HCT116 (cell line): ENCODE data around the gene ARRDC4. TPM values are rescaled to one million over a fixed set of nuclear protein-coding genes. Genes with fewer than 3 reads are reported as not detected.

Source experiments
- ATAC-seq: fragments of 200-7000 bp; cut with Tn5 transposase; 2 replicates; pipeline ENCODE4 v1.9.1; 2020; ENCODE audit warnings: mild to moderate bottlenecking, moderate library complexity
- BruUV-seq: library from RNA; stranded (reverse); fragments of 400-500 nt; replicated peaks from 2 replicates; lab custom pipeline; 2021; lab: Mats Ljungman, UMichigan
- CTCF ChIA-PET: fragments of 300-600 bp; sonication (Branson Sonifier 250); formaldehyde crosslinking; loops from one replicate; lab custom pipeline; 2021; ENCODE audit warnings: antibody characterized with exemption; lab: Charles Lee
- POLR2A ChIA-PET: fragments of 300-600, 350-600 bp; sonication (Branson Sonifier 250); formaldehyde crosslinking; loops from one replicate; lab custom pipeline; 2021; ENCODE audit warnings: antibody characterized with exemption; lab: Charles Lee
- RAD21 ChIA-PET, 2 experiments: fragments of 300-600 bp; sonication (Branson Sonifier 250); formaldehyde crosslinking; loops; one replicate each; lab custom pipeline; 2023; ENCODE audit warnings: low total read pairs in 2 of 2; ENCODE audit not compliant: uncharacterized antibody in 2 of 2, unreplicated experiment in 2 of 2, low non-redundant PET in 1 of 2; lab: Charles Lee
- DNase-seq: peaks from one replicate; pipeline ENCODE4 v3.0.0-alpha.2; 2010; ENCODE audit warnings: low read depth, low spot score
- H2AFZ ChIP-seq: fragments of 200-600 bp; shearing (Covaris generic), sonication (generic); 2 replicates; pipeline ENCODE4 v1.6.1; 2017; ENCODE audit warnings: low read depth, mixed run types, mixed read lengths, antibody characterized with exemption, low read length; ENCODE audit not compliant: poor library complexity, severe bottlenecking
- H3K27ac ChIP-seq: 2 replicates; pipeline ENCODE4 v1.5.1; 2012; ENCODE audit warnings: low read depth, low read length
- H3K27me3 ChIP-seq: fragments of 200-600 bp; sonication (generic); 2 replicates; pipeline ENCODE4 v1.6.1; 2016; ENCODE audit warnings: mixed run types, low read length, mixed read lengths; ENCODE audit not compliant: insufficient read depth
- H3K36me3 ChIP-seq, 2 experiments: fragments of 200-500 bp in 1 of 2; fragments of 200-600 bp in 1 of 2; sonication (Bioruptor generic) in 1 of 2; sonication (generic) in 1 of 2; 2 replicates each; pipeline versions ENCODE4 v1.5.1 to v1.6.1; 2014 to 2016; ENCODE audit warnings: low read length in 2 of 2, inconsistent platforms in 1 of 2, mixed read lengths in 1 of 2, mixed run types in 1 of 2; ENCODE audit not compliant: insufficient read depth in 2 of 2, control insufficient read depth in 1 of 2
- H3K4me1 ChIP-seq, 2 experiments: fragments of 200-600 bp in 1 of 2; sonication (generic) in 1 of 2; 2 replicates each; pipeline versions ENCODE4 v1.5.1 to v1.6.1; 2012 to 2017; ENCODE audit warnings: low read length in 2 of 2, inconsistent platforms in 1 of 2, mild to moderate bottlenecking in 1 of 2, mixed read lengths in 1 of 2, mixed run types in 1 of 2, moderate library complexity in 1 of 2; ENCODE audit not compliant: insufficient read depth in 2 of 2, control insufficient read depth in 1 of 2
- H3K4me2 ChIP-seq: fragments of 200-600 bp; sonication (generic); 2 replicates; pipeline ENCODE4 v1.6.1; 2017; ENCODE audit warnings: mixed run types, low read length, mixed read lengths
- H3K4me3 ChIP-seq, 2 experiments: fragments of 200-600 bp in 1 of 2; sonication (generic) in 1 of 2; replicated peaks in 1 of 2; 2 replicates each; pipeline ENCODE4 v1.5.1; 2011 to 2016; ENCODE audit warnings: low read length in 2 of 2, control low read depth in 1 of 2, low read depth in 1 of 2, mild to moderate bottlenecking in 1 of 2, mixed read lengths in 1 of 2, mixed run types in 1 of 2
- H3K79me2 ChIP-seq: fragments of 200-600 bp; sonication (generic); 2 replicates; pipeline ENCODE4 v1.6.1; 2017; ENCODE audit warnings: mild to moderate bottlenecking, mixed run types, low read length, moderate library complexity, mixed read lengths; ENCODE audit not compliant: insufficient read depth
- H3K9ac ChIP-seq: fragments of 200-600 bp; sonication (generic); 2 replicates; pipeline ENCODE4 v1.6.1; 2016; ENCODE audit warnings: low read length, mixed read lengths
- H3K9me2 ChIP-seq: fragments of 200-600 bp; sonication (generic), shearing (Covaris generic); 2 replicates; pipeline ENCODE4 v1.6.1; 2017; ENCODE audit warnings: mixed run types, mild to moderate bottlenecking, moderate library complexity; ENCODE audit not compliant: insufficient read depth
- H3K9me3 ChIP-seq, 2 experiments: fragments of 200-500 bp in 1 of 2; fragments of 200-600 bp in 1 of 2; sonication (Bioruptor generic) in 1 of 2; sonication (generic) in 1 of 2; 2 replicates each; pipeline ENCODE4 v1.6.1; 2014 to 2017; ENCODE audit warnings: low read length in 2 of 2, mixed read lengths in 2 of 2, inconsistent platforms in 1 of 2, low read depth in 1 of 2, mild to moderate bottlenecking in 1 of 2, mixed run types in 1 of 2, moderate library complexity in 1 of 2; ENCODE audit not compliant: control insufficient read depth in 1 of 2, insufficient read depth in 1 of 2
- H4K20me1 ChIP-seq: fragments of 200-600 bp; sonication (generic), shearing (Covaris generic); 2 replicates; pipeline ENCODE4 v1.6.1; 2017; ENCODE audit warnings: mixed run types, mild to moderate bottlenecking, moderate library complexity; ENCODE audit not compliant: insufficient read depth
- ATF3 ChIP-seq: IDR thresholded peaks from 2 replicates; pipeline ENCODE4 v1.6.1; 2012
- CBX3 ChIP-seq: IDR thresholded peaks from 2 replicates; pipeline ENCODE4 v1.6.1; 2012; ENCODE audit warnings: low read depth
- EZH2 ChIP-seq: fragments of 200-600 bp; sonication (generic); IDR thresholded peaks from 2 replicates; pipeline ENCODE4 v1.6.1; 2017; ENCODE audit warnings: antibody characterized with exemption, mixed run types
- MAX ChIP-seq: IDR thresholded peaks from 2 replicates; pipeline ENCODE4 v1.6.1; 2012
- POLR2A ChIP-seq: IDR thresholded peaks from 2 replicates; pipeline ENCODE4 v1.7.0; 2011; ENCODE audit warnings: borderline replicate concordance; ENCODE audit not compliant: insufficient read depth, insufficient read length; ENCODE audit errors: extremely low read depth
- SP1 ChIP-seq: IDR thresholded peaks from 2 replicates; pipeline ENCODE4 v1.6.1; 2012; ENCODE audit warnings: low read depth
- TCF7L2 ChIP-seq: IDR thresholded peaks from 2 replicates; pipeline ENCODE4 v1.7.0; 2011; ENCODE audit warnings: borderline replicate concordance, inconsistent platforms; ENCODE audit not compliant: insufficient read depth, insufficient read length; ENCODE audit errors: extremely low read depth
- intact Hi-C: fragments of 100-400 bp; cut with micrococcal nuclease; formaldehyde crosslinking; loops from 2 replicates; pipeline ENCODE4 v1.10.0; 2022
- total RNA-seq: library from RNA; stranded (reverse); gene quantifications from one replicate; pipeline ENCODE4 v1.2.1, GENCODE V29; 2021; ENCODE audit not compliant: unreplicated experiment
- TF ChIP-seq, protein P1 (sequence below): IDR thresholded peaks from 2 replicates; pipeline ENCODE4 v1.6.1; 2012; ENCODE audit warnings: low read depth

The ARRDC4 gene
- total RNA-seq, 1 experiment from 2014 or later: 19.6 TPM

DNA sequence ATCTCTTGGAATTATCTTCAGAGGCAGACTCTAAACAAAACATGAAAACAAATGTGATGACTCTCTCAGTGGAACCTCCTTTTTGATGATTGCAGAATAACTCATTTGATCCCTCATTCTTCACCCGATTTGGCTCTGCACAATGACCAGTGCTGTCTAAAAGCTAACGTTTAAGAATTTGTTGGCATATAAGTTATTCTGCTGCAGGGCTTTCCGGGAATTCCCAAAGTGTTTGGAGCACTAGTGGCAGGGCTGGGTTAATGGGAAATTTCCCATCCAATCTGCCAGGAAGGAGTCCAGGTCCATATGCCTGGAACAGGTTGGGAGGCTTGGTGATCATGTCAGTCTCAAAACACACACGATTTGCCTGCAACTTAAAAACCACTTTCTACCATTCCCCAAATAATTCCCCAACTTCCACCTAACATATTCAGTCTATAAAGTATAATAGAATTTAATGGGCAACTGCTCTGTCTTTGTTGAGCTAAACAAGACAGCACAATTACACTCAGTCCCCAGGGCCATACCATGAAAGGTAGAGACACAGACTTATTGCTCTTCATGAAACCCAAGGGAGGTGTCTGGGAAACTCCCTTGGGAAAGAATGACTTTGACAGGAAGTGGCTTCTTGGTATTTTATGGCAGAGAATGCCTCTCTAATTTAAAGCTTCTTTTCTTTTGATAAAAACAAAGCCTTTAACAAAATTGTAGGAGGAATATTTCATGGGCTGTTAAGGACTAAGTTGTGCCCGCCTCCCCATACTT is 38.0 kb downstream of the ARRDC4 start:
- DNase-seq (no peak), ATAC-seq (no peak)
- H3K27ac ChIP-seq: no peak overlapping the region
- ChIA-PET CTCF (no interaction called here), POLR2A (no interaction called here), RAD21 (no interaction called here)
- no TSS peak for BruUV-seq
- no peak overlapping the region for H3K9ac ChIP-seq
- H3K4me1 ChIP-seq: peaks cover 0 to 12% of the 10 kb centered on the region in 2 experiments; a peak in 2 of 4 replicates
- no peaks in the 10 kb centered on the region for H3K36me3 ChIP-seq
- H2AFZ ChIP-seq: no peak overlapping the region
- TF ChIP-seq, protein P1, sequence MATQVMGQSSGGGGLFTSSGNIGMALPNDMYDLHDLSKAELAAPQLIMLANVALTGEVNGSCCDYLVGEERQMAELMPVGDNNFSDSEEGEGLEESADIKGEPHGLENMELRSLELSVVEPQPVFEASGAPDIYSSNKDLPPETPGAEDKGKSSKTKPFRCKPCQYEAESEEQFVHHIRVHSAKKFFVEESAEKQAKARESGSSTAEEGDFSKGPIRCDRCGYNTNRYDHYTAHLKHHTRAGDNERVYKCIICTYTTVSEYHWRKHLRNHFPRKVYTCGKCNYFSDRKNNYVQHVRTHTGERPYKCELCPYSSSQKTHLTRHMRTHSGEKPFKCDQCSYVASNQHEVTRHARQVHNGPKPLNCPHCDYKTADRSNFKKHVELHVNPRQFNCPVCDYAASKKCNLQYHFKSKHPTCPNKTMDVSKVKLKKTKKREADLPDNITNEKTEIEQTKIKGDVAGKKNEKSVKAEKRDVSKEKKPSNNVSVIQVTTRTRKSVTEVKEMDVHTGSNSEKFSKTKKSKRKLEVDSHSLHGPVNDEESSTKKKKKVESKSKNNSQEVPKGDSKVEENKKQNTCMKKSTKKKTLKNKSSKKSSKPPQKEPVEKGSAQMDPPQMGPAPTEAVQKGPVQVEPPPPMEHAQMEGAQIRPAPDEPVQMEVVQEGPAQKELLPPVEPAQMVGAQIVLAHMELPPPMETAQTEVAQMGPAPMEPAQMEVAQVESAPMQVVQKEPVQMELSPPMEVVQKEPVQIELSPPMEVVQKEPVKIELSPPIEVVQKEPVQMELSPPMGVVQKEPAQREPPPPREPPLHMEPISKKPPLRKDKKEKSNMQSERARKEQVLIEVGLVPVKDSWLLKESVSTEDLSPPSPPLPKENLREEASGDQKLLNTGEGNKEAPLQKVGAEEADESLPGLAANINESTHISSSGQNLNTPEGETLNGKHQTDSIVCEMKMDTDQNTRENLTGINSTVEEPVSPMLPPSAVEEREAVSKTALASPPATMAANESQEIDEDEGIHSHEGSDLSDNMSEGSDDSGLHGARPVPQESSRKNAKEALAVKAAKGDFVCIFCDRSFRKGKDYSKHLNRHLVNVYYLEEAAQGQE: no peak
- TF ChIP-seq EZH2 (no peak), MAX (no peak), TCF7L2 (no peak), ATF3 (no peak), CBX3 (no peak), POLR2A (no peak), SP1 (no peak)
- H3K27me3 ChIP-seq: no peaks in the 10 kb centered on the region
- H3K79me2 ChIP-seq: no peaks in the 10 kb centered on the region
- H3K4me3 ChIP-seq: no peak overlapping the region
- no peaks in the 10 kb centered on the region for H4K20me1 ChIP-seq
- intact Hi-C loops: no loop called here
- no peaks in the 10 kb centered on the region for H3K9me2 ChIP-seq
- H3K9me3 ChIP-seq: no peaks in the 10 kb centered on the region; a peak in 2 of 4 replicates
- no peak overlapping the region for H3K4me2 ChIP-seq
